ENCODE measurements around the gene ANKRD33B.
"Not testable (repeated sequence)": the region's sequence is repeated elsewhere in the genome, so short reads cannot be mapped to it uniquely, and the experiment has no call there.

ANKRD33B gene

GRCh38 chr5:10617103-10617502, 53.2 kb downstream of the ANKRD33B start:
- DNase-seq (ENCODE audit: low read depth in 2 of 2), result no peak

- DNase-seq (ENCODE audit: low read depth in 2 of 2), result no peak
Observed at GRCh38 chr5:10618311-10618710, 54.4 kb downstream of the ANKRD33B start.

GRCh38 chr5:10619649-10620048, 55.8 kb downstream of the ANKRD33B start:
- DNase-seq (ENCODE audit: low read depth in 2 of 2), result no peak

- no peak for DNase-seq (ENCODE audit: low read depth in 2 of 2)
Observed at GRCh38 chr5:10620346-10620745, 56.5 kb downstream of the ANKRD33B start.

- DNase-seq (ENCODE audit: low read depth in 2 of 2), result no peak
Observed at GRCh38 chr5:10621832-10622231, 58.0 kb downstream of the ANKRD33B start.

- DNase-seq (ENCODE audit: low read depth in 2 of 2), result no peak
Observed at GRCh38 chr5:10622810-10623209, 58.9 kb downstream of the ANKRD33B start.

GRCh38 chr5:10623305-10623910, 59.5 kb downstream of the ANKRD33B start:
- DNase-seq (ENCODE audit: low read depth in 2 of 2), result no peak

- no peak for DNase-seq (ENCODE audit: low read depth in 2 of 2)
Observed at GRCh38 chr5:10624206-10624605, 60.3 kb downstream of the ANKRD33B start.

GRCh38 chr5:10624679-10625078, 60.8 kb downstream of the ANKRD33B start:
- DNase-seq (ENCODE audit: low read depth in 2 of 2), result no peak

- no peak for DNase-seq (ENCODE audit: low read depth in 2 of 2)
Observed at GRCh38 chr5:10625700-10626472, 62.0 kb downstream of the ANKRD33B start.

GRCh38 chr5:10626473-10627013, 62.7 kb downstream of the ANKRD33B start:
- DNase-seq (ENCODE audit: low read depth in 2 of 2), result no peak

- DNase-seq (ENCODE audit: low read depth in 2 of 2), result no peak
Observed at GRCh38 chr5:10627160-10627701, 63.4 kb downstream of the ANKRD33B start.

- no peak for DNase-seq (ENCODE audit: low read depth in 2 of 2)
Observed at GRCh38 chr5:10628601-10629000, 64.7 kb downstream of the ANKRD33B start.

GRCh38 chr5:10629682-10630081, 65.8 kb downstream of the ANKRD33B start:
- no peak for DNase-seq (ENCODE audit: low read depth in 2 of 2)

- no peak for DNase-seq (ENCODE audit: low read depth in 2 of 2)
Observed at GRCh38 chr5:10630126-10630525, 66.3 kb downstream of the ANKRD33B start.

GRCh38 chr5:10630744-10631143, 66.9 kb downstream of the ANKRD33B start:
- DNase-seq (ENCODE audit: low read depth in 2 of 2), result not testable (repeated sequence)

- no peak for DNase-seq (ENCODE audit: low read depth in 2 of 2)
Observed at GRCh38 chr5:10631316-10631996, 67.6 kb downstream of the ANKRD33B start.

GRCh38 chr5:10632110-10632761, 68.4 kb downstream of the ANKRD33B start:
- peak in 1 of 2 donors; percentile 7 for DNase-seq (ENCODE audit: low read depth in 2 of 2)

- DNase-seq (ENCODE audit: low read depth in 2 of 2), result peak in 1 of 2 donors; percentile 49
Observed at GRCh38 chr5:10633271-10634049, 69.6 kb downstream of the ANKRD33B start.

GRCh38 chr5:10634050-10634449, 70.2 kb downstream of the ANKRD33B start:
- DNase-seq (ENCODE audit: low read depth in 2 of 2), result no peak

GRCh38 chr5:10634562-10634961, 70.7 kb downstream of the ANKRD33B start:
- DNase-seq (ENCODE audit: low read depth in 2 of 2), result no peak
